HEK293 (cell line): ENCODE results near the gene MGST2.

Source experiments
- CTCF ChIA-PET: fragments of 350-600 bp; formaldehyde crosslinking; extraction: SDS; loops from one replicate; lab custom pipeline; 2021; ENCODE audit warnings: antibody characterized with exemption; lab: Yijun Ruan, JAX
- POLR2A ChIA-PET: fragments of 300-600 bp; formaldehyde crosslinking; extraction: SDS; loops from one replicate; lab custom pipeline; 2020; ENCODE audit warnings: antibody characterized with exemption, inconsistent platforms; lab: Yijun Ruan, JAX
- H3K27ac ChIP-seq: fragments of 200-500 bp; sonication (Bioruptor generic); 2 replicates; pipeline ENCODE4 v1.5.1; 2014; ENCODE audit warnings: low read depth, low read length, control low read depth, inconsistent platforms; ENCODE audit errors: extremely low read depth
- H3K36me3 ChIP-seq, 2 experiments: fragments of 200-500 bp in 1 of 2; sonication (Bioruptor generic) in 1 of 2; 1 replicate in 1 of 2; 2 replicates in 1 of 2; pipeline ENCODE4 v1.5.1; 2014 to 2017; ENCODE audit warnings: inconsistent platforms in 2 of 2, low read length in 2 of 2; ENCODE audit not compliant: control insufficient read depth in 2 of 2, insufficient read depth in 1 of 2
- H3K4me1 ChIP-seq: fragments of 200-500 bp; sonication (Bioruptor generic); 2 replicates; pipeline ENCODE4 v1.5.1; 2014; ENCODE audit warnings: mild to moderate bottlenecking, low read length, inconsistent platforms; ENCODE audit not compliant: control insufficient read depth, insufficient read depth
- H3K4me3 ChIP-seq: 2 replicates; pipeline ENCODE4 v1.5.1; 2011; ENCODE audit warnings: low read depth, mild to moderate bottlenecking, control low read depth, low read length, moderate library complexity
- H3K9me3 ChIP-seq: fragments of 200-500 bp; sonication (Bioruptor generic); 2 replicates; pipeline ENCODE4 v1.5.1; 2014; ENCODE audit warnings: low read depth, low read length, inconsistent platforms; ENCODE audit not compliant: control insufficient read depth, insufficient read depth
- FEZF1 ChIP-seq: fragments of 450-650 bp; formaldehyde crosslinking; IDR thresholded peaks from 2 replicates; pipeline ENCODE4 v1.5.1; 2016; ENCODE audit warnings: missing biosample characterization, missing genetic modification characterization
- PATZ1 ChIP-seq: fragments of 450-650 bp; formaldehyde crosslinking; IDR thresholded peaks from 2 replicates; pipeline ENCODE4 v1.5.1; 2016; ENCODE audit warnings: missing biosample characterization, missing genetic modification characterization
- PRDM2 ChIP-seq: fragments of 450-650 bp; formaldehyde crosslinking; IDR thresholded peaks from 2 replicates; pipeline ENCODE4 v1.5.1; 2016; ENCODE audit warnings: missing biosample characterization, missing genetic modification characterization, borderline replicate concordance
- ZBTB21 ChIP-seq: fragments of 450-650 bp; formaldehyde crosslinking; IDR thresholded peaks from 2 replicates; pipeline ENCODE4 v1.5.1; 2017; ENCODE audit warnings: missing biosample characterization, missing genetic modification characterization
- ZFHX2 ChIP-seq: fragments of 450-650 bp; formaldehyde crosslinking; conservative IDR thresholded peaks from 2 replicates; pipeline ENCODE4 v1.5.1; 2016; ENCODE audit warnings: missing biosample characterization, missing genetic modification characterization
- ZFP37 ChIP-seq: fragments of 450-650 bp; formaldehyde crosslinking; IDR thresholded peaks from 2 replicates; pipeline ENCODE4 v1.5.1; 2016; ENCODE audit warnings: missing biosample characterization, missing genetic modification characterization
- ZIC2 ChIP-seq: fragments of 450-650 bp; formaldehyde crosslinking; IDR thresholded peaks from 2 replicates; pipeline ENCODE4 v1.5.1; 2016; ENCODE audit warnings: missing biosample characterization, missing genetic modification characterization
- ZNF121 ChIP-seq: fragments of 450-650 bp; formaldehyde crosslinking; IDR thresholded peaks from 2 replicates; pipeline ENCODE4 v1.5.1; 2016; ENCODE audit warnings: missing biosample characterization, missing genetic modification characterization
- ZNF266 ChIP-seq: fragments of 450-650 bp; formaldehyde crosslinking; IDR thresholded peaks from 2 replicates; pipeline ENCODE4 v1.5.1; 2016; ENCODE audit warnings: missing biosample characterization, missing genetic modification characterization, low read depth
- ZNF311 ChIP-seq: fragments of 450-650 bp; formaldehyde crosslinking; IDR thresholded peaks from 2 replicates; pipeline ENCODE4 v1.5.1; 2017; ENCODE audit warnings: missing biosample characterization, missing genetic modification characterization, borderline replicate concordance
- ZNF354C ChIP-seq: fragments of 450-650 bp; formaldehyde crosslinking; IDR thresholded peaks from 2 replicates; pipeline ENCODE4 v1.5.1; 2016; ENCODE audit warnings: missing biosample characterization, missing genetic modification characterization, low read depth, borderline replicate concordance
- ZNF37A ChIP-seq: fragments of 450-650 bp; IDR thresholded peaks from 2 replicates; pipeline ENCODE4 v1.5.1; 2018; ENCODE audit warnings: missing biosample characterization, missing genetic modification characterization
- ZNF394 ChIP-seq: fragments of 450-650 bp; formaldehyde crosslinking; IDR thresholded peaks from 2 replicates; pipeline ENCODE4 v1.5.1; 2016; ENCODE audit warnings: missing biosample characterization, missing genetic modification characterization, mild to moderate bottlenecking, moderate library complexity, borderline replicate concordance
- ZNF423 ChIP-seq: fragments of 450-650 bp; formaldehyde crosslinking; IDR thresholded peaks from 2 replicates; pipeline ENCODE4 v1.5.1; 2016; ENCODE audit warnings: missing biosample characterization, missing genetic modification characterization
- ZNF623 ChIP-seq: fragments of 450-650 bp; formaldehyde crosslinking; IDR thresholded peaks from 2 replicates; pipeline ENCODE4 v1.5.1; 2016; ENCODE audit warnings: missing biosample characterization, missing genetic modification characterization
- ZNF626 ChIP-seq: fragments of 450-650 bp; sonication (Bioruptor Pico); formaldehyde crosslinking; IDR thresholded peaks from 2 replicates; pipeline ENCODE4 v1.5.1; 2018; ENCODE audit warnings: missing biosample characterization, missing genetic modification characterization, inconsistent platforms
- ZNF654 ChIP-seq: fragments of 450-650 bp; formaldehyde crosslinking; IDR thresholded peaks from 2 replicates; pipeline ENCODE4 v1.5.1; 2016; ENCODE audit warnings: low read depth, missing biosample characterization, missing genetic modification characterization
- ZNF777 ChIP-seq: fragments of 450-650 bp; formaldehyde crosslinking; IDR thresholded peaks from 2 replicates; pipeline ENCODE4 v1.5.1; 2017; ENCODE audit warnings: missing biosample characterization, missing genetic modification characterization, borderline replicate concordance
- ZNF792 ChIP-seq: fragments of 450-650 bp; formaldehyde crosslinking; IDR thresholded peaks from 2 replicates; pipeline ENCODE4 v1.5.1; 2016; ENCODE audit warnings: missing biosample characterization, missing genetic modification characterization
- ZNF837 ChIP-seq: fragments of 450-650 bp; formaldehyde crosslinking; IDR thresholded peaks from 2 replicates; pipeline ENCODE4 v1.5.1; 2016; ENCODE audit warnings: missing biosample characterization, missing genetic modification characterization
- TF ChIP-seq, protein P1 (sequence below): fragments of 450-650 bp; formaldehyde crosslinking; IDR thresholded peaks from 2 replicates; pipeline ENCODE4 v1.5.1; 2016; ENCODE audit warnings: missing biosample characterization, missing genetic modification characterization

Gene MGST2

DNA sequence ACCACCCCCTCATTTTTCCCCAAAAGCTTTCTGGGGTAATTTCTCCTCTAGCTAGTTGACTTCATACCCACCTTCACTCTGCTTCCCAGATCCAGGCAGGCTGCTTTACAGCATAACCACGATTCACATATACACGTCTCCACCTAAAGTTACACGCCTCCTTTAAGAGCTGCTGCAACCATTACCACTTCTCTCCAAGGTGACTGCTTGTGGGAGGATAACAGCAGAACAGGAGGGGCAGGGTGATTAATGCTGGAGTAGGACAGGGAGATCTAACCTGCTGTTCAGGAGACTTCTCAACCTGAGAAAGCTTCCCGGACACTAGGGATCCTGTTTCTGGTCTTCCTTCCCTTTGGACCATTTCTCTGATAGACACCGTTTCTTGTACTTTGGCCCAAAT is 77.4 kb downstream of the MGST2 start:
- POLR2A ChIA-PET = no interaction called here

DNA sequence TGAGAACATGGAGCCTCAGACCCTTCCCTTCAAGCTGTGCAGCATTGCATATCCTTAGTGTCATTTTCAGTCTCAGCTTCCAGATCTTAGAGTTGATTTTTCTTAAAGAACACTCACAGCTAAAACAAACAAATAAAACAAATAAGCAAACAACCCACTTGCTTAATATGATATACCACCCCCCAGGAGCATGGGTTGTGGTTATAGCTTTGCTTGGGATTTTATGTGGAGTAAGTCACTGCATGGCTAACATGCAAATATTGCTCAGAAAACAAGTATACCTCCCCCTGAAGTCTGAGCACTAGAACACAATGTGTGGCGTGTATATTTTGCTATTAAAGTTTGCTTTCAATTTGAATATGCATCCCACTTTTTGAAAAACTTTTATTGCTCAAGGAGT is 78.6 kb downstream of the MGST2 start:
- POLR2A ChIA-PET = no interaction called here
- H3K27ac ChIP-seq = no peak overlapping the region
- CTCF ChIA-PET = interaction anchor here (1.5 kb wide), 1 partner anchor 10 kb away, joined by 5 read pairs; no protein-coding TSS in a partner anchor
- H3K4me1 ChIP-seq = 0 out of 2 replicates have a peak, but pooled peaks cover 2% of the 10 kb centered on the region
- no peaks in the 10 kb centered on the region for H3K36me3 ChIP-seq
- H3K9me3 ChIP-seq = no peaks in the 10 kb centered on the region
- TF ChIP-seq ZNF792 (tag by site-specific recombination) (no peak), ZNF626 (tag by site-specific recombination) (no peak), ZIC2 (no peak), ZNF37A (no peak), ZNF423 (tag by site-specific recombination) (no peak), ZNF777 (tag by site-specific recombination) (no peak), ZNF837 (tag by site-specific recombination) (no peak), ZNF354C (tag by site-specific recombination) (no peak), ZNF311 (tag by site-specific recombination) (no peak), PATZ1 (tag by site-specific recombination) (no peak), ZFP37 (tag by site-specific recombination) (no peak), ZFHX2 (tag by site-specific recombination) (no peak), ZBTB21 (tag by site-specific recombination) (no peak), ZNF654 (tag by site-specific recombination) (no peak), ZNF394 (tag by site-specific recombination) (no peak), ZNF623 (tag by site-specific recombination) (no peak)
- TF ChIP-seq, protein P1, sequence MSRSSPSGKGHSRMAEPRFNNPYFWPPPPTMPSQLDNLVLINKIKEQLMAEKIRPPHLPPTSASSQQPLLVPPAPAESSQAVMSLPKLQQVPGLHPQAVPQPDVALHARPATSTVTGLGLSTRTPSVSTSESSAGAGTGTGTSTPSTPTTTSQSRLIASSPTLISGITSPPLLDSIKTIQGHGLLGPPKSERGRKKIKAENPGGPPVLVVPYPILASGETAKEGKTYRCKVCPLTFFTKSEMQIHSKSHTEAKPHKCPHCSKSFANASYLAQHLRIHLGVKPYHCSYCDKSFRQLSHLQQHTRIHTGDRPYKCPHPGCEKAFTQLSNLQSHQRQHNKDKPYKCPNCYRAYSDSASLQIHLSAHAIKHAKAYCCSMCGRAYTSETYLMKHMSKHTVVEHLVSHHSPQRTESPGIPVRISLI = no peak
- H3K4me3 ChIP-seq = no peak overlapping the region

More for the DNA sequence above, 77.4 kb downstream of the MGST2 start:
- no peaks in the 10 kb centered on the region for H3K36me3 ChIP-seq
- CTCF ChIA-PET = interaction anchor here (0.6 to 0.8 kb wide), 4 partner anchors 17 to 617 kb away, joined by 3 to 4 read pairs (median 3); no protein-coding TSS in a partner anchor
- no peak overlapping the region for H3K4me3 ChIP-seq
- no peak overlapping the region for H3K27ac ChIP-seq
- H3K9me3 ChIP-seq = no peaks in the 10 kb centered on the region
- H3K4me1 ChIP-seq = 0 out of 2 replicates have a peak, but pooled peaks cover 2% of the 10 kb centered on the region
- TF ChIP-seq FEZF1 (no peak), ZNF121 (no peak), ZNF266 (no peak), PRDM2 (no peak)
